T-cell (primary cell): ENCODE measurements around the gene C20orf202. TPM values are rescaled to one million over a fixed set of nuclear protein-coding genes. Genes with fewer than 3 reads are reported as not detected.
A peak's percentile ranks its signal among the peaks of the same experiment; 100 is the strongest.

Experiments
- ATAC-seq, 4 experiments: fragments of 200-7000 bp in 3 of 4; fragments of 150-1000 bp in 1 of 4; cut with Tn5 transposase; replicated peaks in 1 of 4; 1 replicate in 3 of 4; 2 replicates in 1 of 4; pipeline ENCODE4 v1.10.0; 2021; ENCODE audit warnings: moderate library complexity in 3 of 4, mild to moderate bottlenecking in 2 of 4, moderate number of reproducible peaks in 1 of 4
- CTCF ChIA-PET, 2 donors: fragments of 300-600 bp; sonication (Branson Sonifier 250); formaldehyde crosslinking; loops; one replicate each; lab custom pipeline; 2022; ENCODE audit warnings: antibody characterized with exemption in 2 of 2; lab: Charles Lee
- POLR2A ChIA-PET, 2 donors: fragments of 300-600 bp; sonication (Branson Sonifier 250); formaldehyde crosslinking; loops; one replicate each; lab custom pipeline; 2022; ENCODE audit warnings: antibody characterized with exemption in 2 of 2; lab: Charles Lee
- DNase-seq, 35 experiments: peaks; one replicate each; pipeline versions ENCODE4 v3.0.0 to v3.0.0-alpha.2; 2013 to 2023
- H3K27ac ChIP-seq: one replicate; pipeline ENCODE4 v1.5.1; 2013; ENCODE audit warnings: low read length
- H3K27me3 ChIP-seq, 2 experiments: replicated peaks in 1 of 2; 1 replicate in 1 of 2; 2 replicates in 1 of 2; pipeline versions ENCODE4 v1.6.1 to v1.7.0; 2013; ENCODE audit warnings: low read length in 1 of 2, mixed read lengths in 1 of 2; ENCODE audit not compliant: control insufficient read depth in 2 of 2, insufficient read depth in 2 of 2; ENCODE audit errors: extremely low read depth in 1 of 2
- H3K36me3 ChIP-seq, 2 donors: 1 replicate in 1 of 2; 2 replicates in 1 of 2; pipeline versions ENCODE4 v1.6.1 to v1.7.0; 2013; ENCODE audit warnings: low read length in 1 of 2; ENCODE audit not compliant: control insufficient read depth in 2 of 2, insufficient read depth in 1 of 2; ENCODE audit errors: extremely low read depth in 1 of 2
- H3K4me1 ChIP-seq, 2 experiments: 1 replicate in 1 of 2; 2 replicates in 1 of 2; pipeline versions ENCODE4 v1.6.1 to v1.7.0; 2013; ENCODE audit warnings: low read length in 2 of 2, mixed read lengths in 1 of 2; ENCODE audit not compliant: insufficient read depth in 2 of 2, control insufficient read depth in 1 of 2; ENCODE audit errors: extremely low read depth in 1 of 2
- H3K4me3 ChIP-seq, 2 donors: 1 replicate in 1 of 2; 2 replicates in 1 of 2; pipeline versions ENCODE4 v1.5.1 to v1.7.0; 2013; ENCODE audit warnings: mild to moderate bottlenecking in 2 of 2, low read length in 1 of 2, moderate library complexity in 1 of 2; ENCODE audit not compliant: control insufficient read depth in 1 of 2; ENCODE audit errors: extremely low read depth in 1 of 2
- H3K9me3 ChIP-seq: 2 replicates; pipeline ENCODE4 v1.7.0; 2013
- H3K27ac Mint-ChIP-seq, 2 donors: one replicate each; pipeline ENCODE4 v1.8.0; 2020 to 2021; ENCODE audit warnings: mild to moderate bottlenecking in 2 of 2, mixed read lengths in 2 of 2
- H3K27me3 Mint-ChIP-seq, 2 donors: one replicate each; pipeline ENCODE4 v1.8.0; 2021 to 2022; ENCODE audit warnings: mixed read lengths in 2 of 2
- H3K36me3 Mint-ChIP-seq: one replicate; pipeline ENCODE4 v1.8.0; 2021; ENCODE audit warnings: mixed read lengths
- H3K4me1 Mint-ChIP-seq, 3 donors: one replicate each; pipeline ENCODE4 v1.8.0; 2020 to 2022; ENCODE audit warnings: mixed read lengths in 3 of 3, mild to moderate bottlenecking in 1 of 3
- H3K4me3 Mint-ChIP-seq, 3 donors: one replicate each; pipeline ENCODE4 v1.8.0; 2020 to 2022; ENCODE audit warnings: mild to moderate bottlenecking in 3 of 3, mixed read lengths in 3 of 3, moderate library complexity in 3 of 3
- H3K9me3 Mint-ChIP-seq, 3 donors: one replicate each; pipeline ENCODE4 v1.8.0; 2020 to 2022; ENCODE audit warnings: mixed read lengths in 3 of 3
- WGBS: methylation state at CpG from one replicate; pipeline ENCODE4 v1.1.5; 2013; ENCODE audit warnings: missing lambda C conversion rate; ENCODE audit not compliant: insufficient coverage; 5-methylcytosine and 5-hydroxymethylcytosine counted together
- total RNA-seq, 35 experiments: library from RNA in 6 of 35; stranded (reverse) in 6 of 35; fragments of 120-200 nt in 1 of 35; gene quantifications; one replicate each; pipeline versions ENCODE4 v1.2.1 to v1.2.4 and lab custom pipeline; 2013 to 2026

The C20orf202 gene
- total RNA-seq, 5 donors from 2014 or later (not counting 1 experiment from before 2014, with no cell fraction given): 0.23 to 0.41 (median 0.30) TPM; not detected in 1

DNA sequence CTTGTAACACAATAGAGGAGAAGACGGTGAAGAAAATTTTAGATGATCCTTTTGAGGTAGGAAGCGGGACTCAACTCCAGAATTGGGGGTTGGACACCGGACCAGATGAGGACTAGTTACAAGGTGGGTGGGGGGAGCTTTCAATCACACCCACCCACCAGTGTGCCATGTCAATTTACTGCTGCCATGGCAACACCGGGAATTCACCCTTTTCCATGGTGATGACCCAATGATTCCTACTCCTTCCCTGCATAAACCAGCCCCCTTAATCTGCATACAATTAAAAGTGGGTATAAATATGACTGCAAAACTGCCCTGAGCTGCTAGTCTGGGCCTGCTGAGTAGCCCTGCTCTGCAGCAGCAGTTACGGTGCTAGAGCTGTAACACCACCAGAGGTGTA lies 37.3 kb downstream of the C20orf202 start:
- Mint-ChIP-seq H3K9me3 (no peaks in the 10 kb centered on the region), H3K36me3 (no peaks in the 10 kb centered on the region), H3K27ac (no peak overlapping the region), H3K4me3 (no peak overlapping the region), H3K4me1 (peaks cover 2 to 6% (median 2%) of the 10 kb centered on the region in 3 donors), H3K27me3 (peaks cover 3 to 10% of the 10 kb centered on the region in 2 donors)
- 100% methylated on average over 1 of the region's 5 CpGs for WGBS
- ATAC-seq (no peak), DNase-seq (no peak)
- Histone ChIP-seq H3K9me3 (no peaks in the 10 kb centered on the region), H3K27ac (no peak overlapping the region), H3K27me3 (peaks cover 0 to 8% of the 10 kb centered on the region in 2 experiments), H3K4me1 (no peaks in the 10 kb centered on the region), H3K4me3 (no peak overlapping the region), H3K36me3 (no peaks in the 10 kb centered on the region)
- POLR2A ChIA-PET: no interaction called here
- CTCF ChIA-PET: interaction anchor here in 1 of 2 donors (0.5 kb wide), 1 partner anchor 29 kb away, joined by 4 read pairs; no protein-coding TSS in a partner anchor

DNA sequence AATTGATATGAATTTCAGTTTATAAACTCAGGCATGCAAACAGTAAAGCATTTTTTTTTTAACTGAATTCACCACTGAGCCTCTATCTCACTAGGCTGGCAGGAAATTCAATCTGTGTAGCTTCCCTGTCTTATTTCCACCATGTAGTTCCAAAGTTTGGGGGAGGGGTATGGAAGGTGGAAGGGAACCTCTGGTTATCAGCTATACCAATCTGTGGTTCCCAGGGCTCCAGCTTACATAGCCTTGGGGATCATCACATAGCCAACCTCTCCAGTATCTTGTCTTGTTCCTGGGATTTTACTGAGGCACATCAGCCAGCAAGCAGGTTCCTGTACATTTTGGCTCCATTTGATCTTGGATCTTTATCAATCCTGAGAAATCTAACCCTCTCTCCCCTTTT lies 38.2 kb downstream of the C20orf202 start:
- H3K27ac Mint-ChIP-seq: no peak overlapping the region
- DNase-seq (no peak), ATAC-seq (no peak)
- peaks cover 3 to 10% of the 10 kb centered on the region in 2 donors for H3K27me3 Mint-ChIP-seq
- peaks cover 2 to 6% (median 2%) of the 10 kb centered on the region in 3 donors for H3K4me1 Mint-ChIP-seq
- ChIA-PET CTCF (no interaction called here), POLR2A (interaction anchor here in 1 of 2 donors (0.7 kb wide), 1 partner anchor 88 kb away, joined by 3 read pairs; no protein-coding TSS in a partner anchor)
- Histone ChIP-seq H3K27me3 (peaks cover 0 to 8% of the 10 kb centered on the region in 2 experiments), H3K9me3 (no peaks in the 10 kb centered on the region), H3K36me3 (no peaks in the 10 kb centered on the region), H3K4me3 (no peak overlapping the region), H3K4me1 (no peaks in the 10 kb centered on the region), H3K27ac (no peak overlapping the region)
- no peaks in the 10 kb centered on the region for H3K36me3 Mint-ChIP-seq
- no peaks in the 10 kb centered on the region for H3K9me3 Mint-ChIP-seq
- no peak overlapping the region for H3K4me3 Mint-ChIP-seq

DNA sequence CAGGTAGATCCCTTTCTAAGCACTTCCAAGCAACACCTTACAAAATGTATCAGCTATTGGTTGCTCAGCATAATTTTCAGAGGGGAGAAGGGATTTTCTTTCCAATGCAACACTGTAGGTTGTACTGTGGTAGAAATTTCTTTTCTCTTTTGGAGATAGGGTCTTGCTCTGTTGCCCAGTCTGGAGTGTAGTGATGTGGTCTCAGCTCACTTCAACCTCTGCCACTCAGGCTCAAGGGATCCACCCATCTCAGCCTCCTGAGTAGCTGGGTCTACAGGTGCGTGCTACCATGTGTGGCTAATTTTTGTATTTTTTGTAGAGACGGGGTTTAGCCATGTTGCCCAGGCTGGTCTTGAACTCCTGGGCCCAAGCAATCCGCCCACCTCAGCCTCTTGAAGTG lies 38.8 kb downstream of the C20orf202 start:
- Mint-ChIP-seq H3K27me3 (peaks cover 3 to 10% of the 10 kb centered on the region in 2 donors), H3K4me1 (peaks cover 2 to 6% (median 2%) of the 10 kb centered on the region in 3 donors), H3K36me3 (no peaks in the 10 kb centered on the region), H3K9me3 (no peaks in the 10 kb centered on the region), H3K4me3 (no peak overlapping the region), H3K27ac (no peak overlapping the region)
- Histone ChIP-seq H3K4me1 (no peaks in the 10 kb centered on the region), H3K27me3 (peaks cover 0 to 8% of the 10 kb centered on the region in 2 experiments), H3K36me3 (no peaks in the 10 kb centered on the region), H3K27ac (no peak overlapping the region), H3K9me3 (no peaks in the 10 kb centered on the region), H3K4me3 (no peak overlapping the region)
- 100% methylated on average over 1 of the region's 3 CpGs for WGBS
- no peak for ATAC-seq
- no peak for DNase-seq
- POLR2A ChIA-PET: no interaction called here
- CTCF ChIA-PET: no interaction called here

DNA sequence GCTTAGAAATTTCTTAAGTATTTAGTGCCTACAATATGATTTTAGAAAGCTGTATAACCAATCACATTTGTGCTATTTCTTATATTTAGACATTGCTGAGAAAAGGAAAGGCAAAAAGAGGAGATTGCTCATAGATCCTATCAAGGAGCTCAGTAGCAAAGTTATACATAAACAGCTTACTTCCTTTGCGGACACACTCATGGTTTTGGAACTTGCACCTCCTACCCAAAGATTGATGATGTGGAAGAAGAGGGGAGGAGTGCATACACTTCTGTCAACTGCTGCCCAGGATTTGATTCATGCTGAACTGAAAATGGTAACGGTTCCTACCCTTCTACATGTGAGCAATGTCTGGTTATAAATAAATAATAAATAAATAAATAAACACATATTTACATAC lies 39.3 kb downstream of the C20orf202 start:
- H3K9me3 Mint-ChIP-seq: no peaks in the 10 kb centered on the region
- no CpG with 5 or more reads among the region's 2 CpGs for WGBS

DNA sequence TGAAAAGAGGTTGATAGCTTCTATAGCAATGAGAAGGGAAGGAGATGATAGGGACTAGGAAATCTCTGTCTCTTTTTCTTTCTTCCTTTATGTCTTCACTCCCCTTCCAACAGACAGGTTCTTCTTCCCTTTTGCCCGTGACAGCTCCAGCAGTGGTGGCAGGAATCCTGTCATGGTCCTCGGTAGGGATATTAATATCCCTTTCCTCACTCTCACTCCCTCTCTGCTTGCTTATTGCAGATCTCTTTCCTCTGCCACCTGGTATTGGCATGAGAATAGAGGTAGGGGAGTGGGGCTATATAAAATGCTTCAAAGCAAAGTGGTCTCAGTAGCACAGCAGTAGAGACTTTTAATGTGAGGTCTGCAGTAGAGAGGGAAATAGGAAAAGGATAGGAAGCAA lies 42.3 kb downstream of the C20orf202 start:
- ChIA-PET POLR2A (no interaction called here), CTCF (no interaction called here)
- Mint-ChIP-seq H3K36me3 (no peaks in the 10 kb centered on the region), H3K4me1 (peaks cover 2 to 6% (median 2%) of the 10 kb centered on the region in 3 donors), H3K9me3 (no peaks in the 10 kb centered on the region), H3K4me3 (no peak overlapping the region), H3K27ac (no peak overlapping the region), H3K27me3 (peaks cover 0 to 6% of the 10 kb centered on the region in 2 donors)
- no CpG with 5 or more reads among the region's 2 CpGs for WGBS
- Histone ChIP-seq H3K27ac (no peak overlapping the region), H3K4me3 (no peak overlapping the region), H3K36me3 (no peaks in the 10 kb centered on the region), H3K27me3 (peaks cover 0 to 6% of the 10 kb centered on the region in 2 experiments), H3K4me1 (no peaks in the 10 kb centered on the region), H3K9me3 (no peaks in the 10 kb centered on the region)
- DNase-seq: no peak
- ATAC-seq: no peak

More for the DNA sequence above, 39.3 kb downstream of the C20orf202 start:
- CTCF ChIA-PET: no interaction called here
- Mint-ChIP-seq H3K4me1 (peaks cover 2 to 6% (median 2%) of the 10 kb centered on the region in 3 donors), H3K27ac (no peak overlapping the region), H3K27me3 (peaks cover 3 to 10% of the 10 kb centered on the region in 2 donors), H3K4me3 (no peak overlapping the region), H3K36me3 (no peaks in the 10 kb centered on the region)
- Histone ChIP-seq H3K4me1 (no peaks in the 10 kb centered on the region), H3K27ac (no peak overlapping the region), H3K36me3 (no peaks in the 10 kb centered on the region), H3K27me3 (peaks cover 0 to 8% of the 10 kb centered on the region in 2 experiments), H3K4me3 (no peak overlapping the region), H3K9me3 (no peaks in the 10 kb centered on the region)
- DNase-seq (no peak), ATAC-seq (peak in 1 of 4 experiments; percentile 24)
- POLR2A ChIA-PET: no interaction called here

DNA sequence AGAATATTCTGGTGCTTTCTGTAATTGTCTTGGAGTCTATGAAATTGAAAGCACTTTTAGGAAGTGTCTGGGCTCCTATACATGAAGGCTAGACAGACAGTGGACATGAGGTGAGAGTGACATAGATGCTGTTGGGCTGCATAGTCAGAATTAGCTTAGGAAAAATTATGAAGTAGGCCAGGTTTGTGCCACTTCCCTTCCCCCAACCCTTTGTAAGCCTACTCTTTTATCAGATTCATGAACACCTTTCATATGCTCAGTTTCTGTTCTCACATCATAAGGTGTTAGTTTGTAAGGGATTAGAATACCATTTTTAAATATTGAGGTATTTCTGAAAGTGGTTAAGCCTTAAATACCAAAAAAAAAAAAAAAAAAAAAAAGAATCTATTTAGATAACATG lies 44.4 kb downstream of the C20orf202 start:
- H3K36me3 ChIP-seq: no peaks in the 10 kb centered on the region
- DNase-seq (no peak), ATAC-seq (no peak)
- Mint-ChIP-seq H3K4me3 (no peak overlapping the region), H3K27me3 (peaks cover 0 to 6% of the 10 kb centered on the region in 2 donors), H3K36me3 (no peaks in the 10 kb centered on the region), H3K27ac (no peak overlapping the region), H3K4me1 (peaks cover 8 to 14% (median 13%) of the 10 kb centered on the region in 3 donors), H3K9me3 (peaks cover 0 to 4% (median 2%) of the 10 kb centered on the region in 3 donors)
- no peaks in the 10 kb centered on the region for H3K9me3 ChIP-seq
- no peak overlapping the region for H3K27ac ChIP-seq
- ChIA-PET CTCF (interaction anchor here (0.7 kb wide), 2 partner anchors 44 to 300 kb away, joined by 3 to 5 read pairs; no protein-coding TSS in a partner anchor), POLR2A (no interaction called here)
- H3K27me3 ChIP-seq: no peaks in the 10 kb centered on the region
- no peak overlapping the region for H3K4me3 ChIP-seq
- peaks cover 0 to 2% of the 10 kb centered on the region in 2 experiments for H3K4me1 ChIP-seq
